RPMI8226 (cell line): ENCODE results near the gene AMBRA1.
A peak's percentile ranks its signal among the peaks of the same experiment; 100 is the strongest.
"Not testable (repeated sequence)": the region's sequence is repeated elsewhere in the genome, so short reads cannot be mapped to it uniquely, and the experiment has no call there.

ENCODE experiments used
- DNase-seq: peaks from one replicate; pipeline ENCODE4 v3.0.0-alpha.2; 2015

Gene AMBRA1

DNA sequence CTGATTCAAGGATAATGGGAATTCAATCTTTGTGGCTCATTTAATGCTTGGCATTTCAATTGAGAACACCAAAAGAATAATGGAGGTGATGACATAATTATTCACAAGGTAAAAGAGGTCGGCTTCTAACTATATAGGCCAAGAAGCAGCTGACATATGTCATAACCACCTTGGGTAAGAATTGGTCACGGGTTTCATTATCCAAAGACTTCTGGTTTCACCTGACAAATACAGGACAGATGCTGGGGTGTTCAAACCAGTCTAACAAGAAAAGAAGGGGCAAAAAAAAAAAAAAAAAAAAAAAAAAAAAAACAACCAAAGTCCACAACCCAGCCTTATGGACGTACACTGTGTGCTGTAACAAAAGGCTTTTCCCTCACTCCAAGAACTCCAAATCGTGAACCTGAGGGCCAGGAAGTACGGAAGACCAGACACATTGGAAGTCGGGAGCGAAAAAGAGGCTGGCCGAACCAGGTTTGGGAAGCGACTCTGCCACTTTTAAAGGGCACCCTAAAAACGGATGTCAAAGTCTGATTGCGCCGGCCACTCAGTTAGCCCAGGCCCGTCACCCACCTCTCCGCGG lies 22.8 kb upstream of the AMBRA1 start:
- DNase-seq: peak; percentile 28

DNA sequence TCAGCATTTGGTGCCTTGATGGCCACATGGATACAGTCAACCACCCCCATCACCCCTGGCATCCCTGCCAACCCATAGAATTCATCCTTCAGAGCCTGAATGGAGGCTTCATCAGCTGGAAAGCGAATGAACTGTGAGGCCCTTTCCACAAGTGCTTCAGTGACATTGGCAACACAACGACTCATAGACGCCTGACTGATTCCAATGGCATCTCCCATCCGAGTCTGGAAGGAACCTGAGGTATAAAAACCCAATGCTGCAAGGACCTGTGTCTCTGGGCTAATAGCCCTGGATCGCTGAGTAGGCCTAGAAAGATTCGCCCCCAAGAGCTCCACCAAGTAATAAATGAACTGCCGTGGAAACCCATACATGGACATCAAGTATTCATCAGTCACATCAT lies 21.9 kb upstream of the AMBRA1 start:
- DNase-seq: no peak

DNA sequence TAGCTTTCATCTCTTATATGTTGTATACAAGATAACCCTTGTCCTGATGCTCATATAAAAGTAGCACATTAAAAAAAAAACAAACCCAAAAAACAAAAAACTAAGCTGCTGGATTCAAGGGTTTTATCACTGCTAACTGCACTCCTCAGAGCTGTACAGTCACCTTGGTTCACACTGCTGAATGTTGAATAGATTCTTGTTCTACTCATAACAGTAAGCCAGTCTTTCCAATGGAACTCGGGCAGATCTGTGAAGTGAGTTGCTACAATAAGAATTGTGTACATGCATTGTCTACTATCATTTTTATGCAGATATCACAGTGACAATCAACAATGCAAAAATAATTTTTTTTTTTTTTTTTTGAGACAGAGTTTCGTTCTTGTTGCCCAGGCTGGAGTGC lies 18.5 kb upstream of the AMBRA1 start:
- no peak for DNase-seq

DNA sequence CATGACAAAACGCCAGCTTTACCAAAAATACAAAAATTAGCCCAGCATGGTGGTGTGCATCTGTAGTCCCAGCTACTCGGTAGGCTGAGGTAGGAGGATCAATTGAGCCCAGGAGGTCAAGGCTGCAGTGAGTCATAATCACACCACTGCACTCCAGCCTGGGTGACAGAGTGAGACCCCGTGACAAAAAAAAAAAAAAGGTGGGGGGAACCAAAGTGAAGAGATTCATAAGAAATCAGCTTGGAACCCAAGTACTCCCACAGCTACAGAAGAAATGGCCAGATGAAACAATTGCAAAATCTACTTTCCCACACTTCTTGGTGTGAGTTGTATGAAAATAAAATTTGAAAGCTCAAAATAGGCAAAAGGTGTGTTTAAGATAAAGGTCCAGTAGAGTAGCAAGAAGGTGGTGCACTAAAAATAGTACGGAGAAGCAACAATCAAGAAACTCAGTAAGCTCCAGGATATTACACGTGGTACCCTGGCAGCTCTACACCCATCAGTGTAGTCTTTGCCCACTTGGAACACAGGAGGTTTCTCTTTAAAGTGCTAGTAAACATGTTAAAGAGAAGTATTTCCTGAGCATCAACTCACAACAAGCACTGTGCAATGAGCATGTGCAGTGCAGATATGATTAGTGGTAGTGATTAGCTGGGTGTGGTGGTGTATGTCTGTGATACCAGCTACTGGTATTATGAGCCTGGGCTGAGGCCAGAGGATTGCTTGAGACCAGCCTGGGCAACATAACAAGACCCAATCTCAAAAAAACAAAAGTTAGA lies 17.9 kb upstream of the AMBRA1 start:
- no peak for DNase-seq

DNA sequence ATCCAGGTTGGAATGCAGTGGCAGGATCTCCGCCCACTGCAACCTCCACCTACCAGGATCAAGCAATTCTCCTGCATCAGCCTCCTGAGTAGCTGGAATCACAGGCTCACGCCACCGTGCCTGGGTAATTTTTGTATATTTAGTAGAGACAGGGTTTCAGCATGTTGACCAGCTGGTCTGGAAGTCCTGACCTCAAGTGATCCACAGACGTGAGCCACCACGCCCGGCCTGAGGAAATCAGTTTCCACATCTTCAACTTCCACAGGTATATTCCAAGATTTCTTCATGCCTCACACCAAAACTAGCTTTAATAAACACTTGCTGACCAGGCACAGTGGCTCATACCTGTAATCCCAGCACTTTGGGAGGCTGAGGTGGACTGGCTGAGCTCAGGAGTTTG lies 15.6 kb upstream of the AMBRA1 start:
- no peak for DNase-seq

DNA sequence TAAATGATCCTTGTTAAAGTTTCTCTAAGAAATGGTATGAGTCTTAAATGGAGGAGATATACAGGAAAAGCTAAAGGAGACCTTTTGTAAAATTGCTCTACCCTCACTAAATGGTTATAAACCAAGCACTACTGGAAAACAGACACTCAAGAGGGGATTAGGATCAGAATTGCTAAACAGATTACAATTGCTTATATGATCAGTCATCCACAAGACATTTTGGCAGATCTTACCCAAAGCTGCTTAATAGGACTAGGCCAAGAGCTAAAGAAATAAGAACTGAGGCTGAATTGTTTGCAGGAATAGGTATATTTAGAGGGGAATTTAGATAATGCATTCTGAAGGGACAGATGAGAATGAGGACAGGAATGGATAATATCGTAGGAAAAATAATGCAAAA lies 13.7 kb upstream of the AMBRA1 start:
- no peak for DNase-seq

DNA sequence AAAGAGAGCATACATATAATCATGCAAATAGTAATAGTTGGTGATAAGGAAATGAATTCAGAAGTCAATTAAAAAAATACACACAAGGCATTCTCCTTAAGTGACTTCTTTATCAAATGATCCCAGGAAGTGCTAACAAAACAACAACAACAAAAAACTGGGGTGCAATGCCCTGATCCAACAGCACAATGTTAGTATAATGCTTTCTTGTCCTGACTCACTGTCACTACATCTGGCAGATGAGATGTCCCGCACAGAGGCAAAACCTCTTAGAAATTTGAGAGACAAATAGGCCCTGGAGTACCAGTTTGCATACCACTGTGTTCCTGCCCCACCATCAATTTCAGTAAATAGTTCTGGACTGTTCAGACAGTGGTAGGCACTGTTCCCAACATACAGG lies 11.0 kb upstream of the AMBRA1 start:
- DNase-seq: no peak

DNA sequence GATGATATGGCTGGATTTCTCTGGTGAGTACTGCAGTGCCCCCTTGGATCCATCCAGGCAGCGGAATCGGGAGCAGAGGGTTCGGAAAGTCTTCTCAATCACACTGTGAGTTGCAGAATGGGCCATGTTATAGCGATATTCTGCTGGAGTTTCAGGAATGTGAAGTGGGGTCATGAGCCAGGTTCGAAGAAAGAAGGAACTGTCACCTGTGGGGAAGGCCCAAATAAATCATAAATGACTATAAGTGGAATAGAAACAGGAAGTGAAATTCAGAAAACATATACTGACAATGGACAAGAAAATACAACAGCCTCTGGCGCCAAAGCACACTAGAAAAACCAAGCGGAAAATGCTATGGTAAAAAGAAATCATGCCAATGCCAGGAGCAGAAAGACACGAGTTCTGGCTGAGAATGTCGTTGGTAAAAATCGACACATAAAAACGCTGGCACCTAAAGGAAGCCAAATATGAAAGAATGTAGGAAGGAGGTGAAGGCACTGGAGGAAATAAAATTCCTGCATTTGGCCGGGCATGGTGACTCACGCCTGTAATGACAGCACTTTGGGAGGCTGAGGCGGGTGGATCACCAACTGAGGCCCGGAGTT lies 10.0 kb upstream of the AMBRA1 start:
- DNase-seq: peak; percentile 14

DNA sequence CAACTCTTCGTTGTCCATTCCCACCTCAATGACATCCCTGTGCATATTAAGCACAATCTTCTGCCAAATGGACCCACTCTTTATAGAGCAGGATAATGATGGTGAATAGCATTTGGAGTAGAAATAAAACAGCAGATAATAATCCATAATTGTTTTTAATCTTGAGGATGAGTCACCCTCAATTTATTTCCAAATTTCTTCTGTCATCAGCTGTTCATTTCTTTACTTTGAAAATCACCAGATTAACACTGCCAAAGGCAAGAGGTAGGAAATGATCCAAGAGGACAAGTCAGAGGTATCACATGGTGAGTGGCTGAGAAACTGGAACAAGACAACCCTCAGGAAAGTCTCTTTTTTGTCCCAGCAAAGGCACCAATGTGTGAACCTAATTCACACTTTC lies 7.3 kb upstream of the AMBRA1 start:
- no peak for DNase-seq

DNA sequence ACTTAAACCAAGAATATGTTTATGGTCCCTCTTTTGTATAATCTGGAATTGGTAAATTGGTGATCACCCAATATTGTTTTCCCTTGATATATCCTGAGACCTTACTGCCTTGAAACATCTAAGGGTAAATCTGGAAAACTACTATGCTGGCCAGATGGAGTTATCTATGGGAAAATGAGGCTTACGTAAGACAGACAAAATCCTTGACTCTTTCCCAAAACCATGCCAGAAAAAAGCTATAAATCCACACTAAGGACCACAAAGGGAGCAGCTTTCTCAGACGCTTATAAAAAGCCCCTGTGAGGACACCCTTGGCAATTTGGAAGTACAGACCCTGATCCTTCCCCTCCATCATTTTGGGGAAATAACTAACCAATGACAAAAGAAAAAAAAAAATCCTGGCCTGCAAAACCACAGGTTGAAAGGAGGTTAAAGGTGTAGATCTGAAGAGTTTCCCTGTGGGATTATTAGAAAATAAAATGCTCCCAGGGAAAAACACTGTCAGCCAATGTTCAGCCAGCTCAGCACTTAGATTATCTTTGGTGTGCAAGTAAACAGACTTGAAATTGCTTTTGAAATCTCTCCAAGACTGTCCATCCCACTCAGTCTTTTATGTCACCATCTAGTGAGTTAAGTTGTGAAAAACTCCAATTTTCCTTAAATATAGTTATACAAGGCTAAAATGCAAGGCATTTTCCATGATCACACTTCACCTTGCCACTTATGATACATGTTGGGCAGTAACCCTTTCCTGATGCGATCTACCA lies 6.6 kb upstream of the AMBRA1 start:
- no peak for DNase-seq

DNA sequence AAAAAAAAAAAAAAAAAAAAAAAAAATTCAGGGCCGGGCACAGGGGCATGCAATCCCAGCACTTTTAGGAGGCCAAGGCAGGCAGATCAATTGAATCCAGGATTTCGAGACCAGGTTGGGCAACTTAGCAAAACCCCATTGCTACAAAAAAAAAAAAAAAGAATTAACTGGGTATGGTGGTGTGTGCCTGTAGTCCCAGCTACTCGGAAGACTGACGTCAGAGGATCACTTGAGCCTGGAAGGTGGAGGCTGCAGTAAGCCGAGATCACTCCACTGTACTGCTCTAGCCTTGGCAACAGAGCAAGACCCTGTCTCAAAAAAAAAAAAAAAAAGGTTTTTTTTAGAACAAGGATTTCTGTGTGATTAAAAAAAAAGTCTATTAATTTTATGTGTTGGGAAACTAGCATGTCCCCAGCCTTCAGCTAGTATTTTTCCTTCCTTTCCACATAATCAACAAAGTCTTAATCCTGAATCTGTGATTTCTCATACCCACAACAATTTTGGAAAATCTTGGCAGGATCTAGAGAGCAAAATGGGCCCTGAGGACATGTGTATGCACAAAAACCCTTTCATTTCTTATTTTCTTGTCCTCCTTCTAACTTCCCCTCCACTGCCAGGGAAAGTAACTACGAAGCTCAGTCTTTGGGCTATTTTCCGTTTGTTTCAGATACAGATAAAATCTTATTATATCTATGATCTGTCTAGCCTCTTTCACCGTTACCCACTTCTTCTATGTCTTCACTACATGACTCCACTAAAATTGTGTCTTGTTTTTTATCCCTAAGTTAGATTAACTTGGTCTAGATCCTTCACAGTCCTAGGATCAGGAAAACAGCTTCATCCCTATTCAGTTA lies 5.7 kb upstream of the AMBRA1 start:
- no peak for DNase-seq

DNA sequence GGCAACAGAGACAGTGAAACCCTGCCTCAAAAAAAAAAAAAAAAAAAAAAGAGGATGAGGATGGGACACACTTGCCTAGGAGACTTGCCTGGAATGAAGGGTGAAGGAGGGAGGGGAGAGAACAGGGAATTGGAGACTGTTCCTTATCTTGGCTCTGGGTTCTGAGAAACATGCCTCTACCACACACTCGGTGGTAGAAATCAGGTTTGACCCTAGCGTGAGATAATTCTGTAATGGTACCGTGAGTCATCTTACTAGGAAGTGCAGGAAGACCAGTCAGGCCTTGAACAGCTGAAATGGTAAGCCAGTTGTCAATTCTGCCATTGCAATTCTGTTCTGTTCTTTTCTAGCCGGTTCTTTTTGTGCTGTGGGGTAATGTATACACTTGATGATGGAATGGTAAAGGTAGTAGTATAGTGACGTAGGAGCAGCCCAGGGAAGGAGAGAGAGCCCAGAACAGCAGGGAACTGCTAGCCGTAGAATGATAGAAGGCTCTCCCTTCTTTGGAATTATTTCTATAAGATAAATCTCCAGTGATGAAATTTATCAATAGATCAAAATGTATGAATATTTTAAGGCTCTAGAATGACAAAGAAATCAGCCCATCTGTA lies 3.9 kb upstream of the AMBRA1 start:
- no peak for DNase-seq

DNA sequence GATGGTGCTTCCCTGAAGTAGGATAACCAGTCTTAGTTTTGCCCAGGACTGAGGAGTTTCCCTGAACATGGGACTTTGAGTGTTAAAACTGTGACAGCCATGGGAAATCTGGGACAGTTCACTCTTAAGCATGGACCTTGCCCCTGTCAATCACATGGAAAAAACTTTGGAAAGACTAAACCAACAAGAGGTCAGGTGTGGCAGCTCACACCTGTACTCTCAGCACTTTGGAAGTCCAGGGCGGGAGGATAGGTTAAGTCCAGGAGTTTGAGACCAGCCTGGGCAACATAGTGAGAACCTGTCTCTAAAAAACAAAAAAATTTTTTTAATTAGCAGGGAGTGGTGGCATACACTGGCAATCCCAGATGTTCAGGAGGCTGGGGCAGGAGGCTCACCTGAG lies 3.3 kb upstream of the AMBRA1 start:
- no peak for DNase-seq

DNA sequence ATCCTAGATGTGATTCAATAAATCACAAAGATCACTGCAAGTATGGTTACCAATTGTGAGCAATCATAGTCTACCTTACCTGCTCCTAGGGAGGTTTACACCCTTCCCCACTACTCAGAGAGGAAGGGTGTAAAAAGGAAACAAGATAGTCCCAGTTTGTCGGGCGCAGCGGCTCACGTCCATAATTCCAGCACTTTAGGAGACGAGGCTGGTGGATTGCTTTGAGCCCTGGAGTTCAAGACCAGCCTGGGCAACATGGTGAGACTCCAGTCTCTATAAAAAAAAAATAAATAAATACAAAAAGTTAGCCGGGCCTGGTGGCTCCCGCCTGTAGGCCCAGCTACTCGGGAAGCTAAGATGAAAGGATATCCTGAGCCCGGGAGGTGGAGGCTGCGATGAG lies 962 bp upstream of the AMBRA1 start:
- no peak for DNase-seq

DNA sequence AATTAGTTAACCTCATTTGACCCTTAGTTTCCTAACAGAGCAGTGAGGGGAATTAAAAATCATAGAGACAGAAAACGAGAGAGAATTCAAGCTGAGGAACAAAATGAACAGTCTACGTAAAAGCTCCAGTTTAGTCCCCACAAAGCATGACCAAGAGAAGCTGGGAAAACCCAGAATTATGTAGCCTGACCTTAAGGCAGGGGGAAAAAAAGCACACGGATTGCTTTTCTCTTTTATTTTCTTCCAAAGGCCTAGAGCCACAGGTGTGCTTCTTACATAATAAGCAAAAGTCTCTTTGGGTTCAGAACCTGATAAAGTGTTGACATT lies 514 bp upstream of the AMBRA1 start:
- no peak for DNase-seq

DNA sequence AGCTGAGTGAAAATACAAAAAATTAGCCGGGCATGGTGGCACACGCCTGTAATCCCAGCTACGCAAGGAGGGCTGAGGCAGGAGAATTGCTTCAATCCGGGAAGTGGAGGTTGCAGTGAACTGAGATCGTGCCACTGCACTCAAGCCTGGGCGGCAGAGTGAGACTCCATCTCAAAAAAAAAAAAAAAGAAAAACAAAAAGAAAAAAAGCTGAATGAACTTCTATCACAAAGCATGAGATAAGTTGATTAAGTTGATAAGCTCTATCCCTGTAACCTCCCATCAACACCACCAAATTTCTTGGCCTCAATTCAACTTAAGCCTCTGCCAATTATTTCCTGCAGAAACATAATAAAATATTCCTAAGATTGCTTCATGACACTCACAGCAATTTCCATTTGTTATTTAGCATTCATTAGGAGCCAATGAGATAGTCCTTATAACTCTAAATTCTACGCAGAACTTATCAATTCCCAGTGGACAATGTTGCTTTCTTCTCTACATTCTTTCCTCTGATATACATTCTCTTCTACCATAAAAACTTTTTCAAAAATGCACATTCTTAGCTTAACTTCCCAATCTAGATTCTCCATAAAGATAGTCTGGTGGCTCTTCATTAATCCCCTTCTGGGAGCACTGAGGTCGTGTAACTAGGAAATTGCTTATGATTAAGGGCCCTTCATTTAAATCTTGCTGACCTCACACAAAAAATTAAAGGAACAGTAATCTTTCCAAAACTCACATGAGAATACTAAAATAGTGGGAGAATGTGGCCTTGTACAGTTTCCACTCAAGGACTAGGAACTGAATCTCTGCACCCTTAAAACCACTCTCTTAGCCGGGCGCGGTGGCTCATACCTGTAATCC lies 2.9 kb downstream of the AMBRA1 start:
- no peak for DNase-seq

DNA sequence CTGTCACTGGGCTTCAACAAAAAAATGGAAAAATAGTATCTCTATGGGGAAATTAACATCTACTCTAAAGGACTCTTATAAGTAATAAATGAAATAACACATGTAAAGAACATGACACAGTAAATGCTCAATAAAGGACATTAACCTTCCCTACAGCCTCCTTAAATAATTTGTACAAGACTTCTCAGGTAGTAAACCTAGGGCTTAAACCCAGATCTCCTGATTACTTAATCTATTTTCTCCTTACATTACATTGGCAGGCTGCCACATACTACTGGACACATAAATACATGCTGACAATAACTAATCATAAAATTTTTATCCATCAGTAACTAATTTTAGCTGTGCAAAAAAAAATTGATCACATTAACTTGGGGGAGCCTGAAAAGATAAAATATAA lies 4.9 kb downstream of the AMBRA1 start:
- no peak for DNase-seq

DNA sequence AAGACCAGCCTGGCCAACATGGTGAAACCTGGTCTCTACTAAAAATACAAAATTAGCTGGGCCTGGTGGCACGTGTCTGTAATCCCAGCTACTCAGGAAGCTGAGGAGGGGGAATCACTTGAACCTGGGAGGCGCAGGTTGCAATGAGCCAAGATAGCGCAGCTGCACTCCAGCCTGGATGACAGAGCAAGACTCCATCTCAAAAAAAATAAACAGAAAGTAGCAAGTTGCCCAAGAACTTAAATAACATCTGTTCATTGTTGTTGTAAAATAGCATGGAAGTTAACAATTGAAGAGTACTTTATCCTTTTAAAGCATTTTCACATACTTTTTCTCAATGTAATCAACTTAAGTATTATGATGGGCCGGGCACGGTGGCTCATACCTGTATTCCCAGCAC lies 5.7 kb downstream of the AMBRA1 start:
- DNase-seq: no peak

DNA sequence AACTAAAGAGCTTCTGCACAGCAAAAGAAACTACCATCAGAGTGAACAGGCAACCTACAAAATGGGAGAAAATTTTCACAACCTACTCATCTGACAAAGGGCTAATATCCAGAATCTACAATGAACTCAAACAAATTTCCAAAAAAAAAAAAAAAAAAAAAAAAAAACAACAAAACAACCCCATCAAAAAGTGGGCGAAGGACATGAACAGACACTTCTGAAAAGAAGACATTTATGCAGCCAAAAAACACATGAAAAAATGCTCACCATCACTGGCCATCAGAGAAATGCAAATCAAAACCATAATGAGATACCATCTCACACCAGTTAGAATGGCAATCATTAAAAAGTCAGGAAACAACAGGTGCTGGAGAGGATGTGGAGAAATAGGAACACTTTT lies 10.3 kb downstream of the AMBRA1 start:
- not testable (repeated sequence) for DNase-seq

DNA sequence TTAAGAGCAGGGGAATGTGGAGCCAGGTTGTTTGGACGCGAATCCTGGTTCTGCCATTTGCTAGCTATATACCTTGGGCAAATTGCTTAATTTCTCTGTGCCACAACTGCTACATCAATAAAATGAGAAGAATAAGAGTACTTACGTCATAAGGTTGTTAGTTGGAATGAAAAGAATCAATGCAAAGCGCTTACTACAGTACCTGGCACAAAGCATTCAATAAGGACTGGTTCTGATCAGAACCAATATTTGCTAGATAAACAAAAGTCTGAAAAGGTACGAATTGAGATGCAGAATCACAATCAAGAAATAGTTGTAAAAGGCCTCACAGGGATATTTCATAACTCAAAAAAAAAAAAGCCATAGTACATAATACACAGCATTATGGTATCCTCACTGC lies 11.2 kb downstream of the AMBRA1 start:
- no peak for DNase-seq

DNA sequence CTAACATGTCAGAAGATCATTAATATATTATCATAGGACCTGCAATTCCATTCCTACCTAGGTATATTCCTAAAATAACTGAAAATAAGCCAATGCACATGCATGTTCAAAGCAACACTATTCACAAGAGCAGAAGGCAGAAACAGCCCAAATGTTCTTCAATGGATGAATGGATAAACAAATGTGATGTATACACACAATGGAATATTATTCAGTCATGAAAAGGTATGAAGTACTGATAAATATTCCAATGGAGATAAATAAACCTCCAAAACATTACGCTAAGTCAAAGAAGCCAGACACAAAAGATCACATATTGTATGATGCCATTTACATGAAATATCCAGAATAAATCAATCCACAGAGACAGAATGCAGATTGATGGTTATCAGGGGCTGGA lies 16.8 kb downstream of the AMBRA1 start:
- DNase-seq: no peak

DNA sequence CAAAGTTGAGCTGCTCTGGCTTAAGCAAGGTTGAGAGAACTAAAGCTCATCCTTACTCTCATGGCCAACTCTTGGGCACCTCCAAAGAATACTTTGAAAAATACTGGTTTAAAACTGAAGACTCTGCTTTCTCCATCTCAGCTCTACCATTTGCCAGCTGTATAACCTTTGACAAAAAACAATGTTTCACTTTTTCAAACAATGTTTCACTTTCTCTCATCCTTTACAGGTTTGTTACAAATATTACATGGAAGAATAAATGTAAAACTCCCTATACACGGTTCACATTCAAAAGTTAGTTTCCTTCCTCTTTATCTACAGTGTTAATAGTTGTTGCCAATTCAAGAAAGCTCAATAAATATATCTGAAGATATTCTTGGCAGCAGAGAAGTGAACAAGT lies 19.2 kb downstream of the AMBRA1 start:
- DNase-seq: no peak
